Endothelial cell (in vitro differentiated cells): ENCODE measurements around the gene FLYWCH1. TPM values are rescaled to one million over a fixed set of nuclear protein-coding genes. Genes with fewer than 3 reads are reported as not detected.

Source experiments
- DNase-seq: peaks from one replicate; pipeline ENCODE4 v3.0.0; 2021; ENCODE audit warnings: low spot score
- H3K27ac Mint-ChIP-seq: one replicate; pipeline ENCODE4 v1.8.0; 2021; ENCODE audit warnings: mixed read lengths, inconsistent platforms; ENCODE audit not compliant: unreplicated experiment
- H3K27me3 Mint-ChIP-seq: one replicate; pipeline ENCODE4 v1.8.0; 2021; ENCODE audit warnings: mild to moderate bottlenecking, moderate library complexity, mixed read lengths, inconsistent platforms; ENCODE audit not compliant: unreplicated experiment
- H3K36me3 Mint-ChIP-seq: one replicate; pipeline ENCODE4 v1.8.0; 2021; ENCODE audit warnings: mild to moderate bottlenecking, low read depth, mixed read lengths, inconsistent platforms; ENCODE audit not compliant: unreplicated experiment
- H3K4me1 Mint-ChIP-seq: one replicate; pipeline ENCODE4 v1.8.0; 2021; ENCODE audit warnings: mild to moderate bottlenecking, mixed read lengths, inconsistent platforms; ENCODE audit not compliant: unreplicated experiment
- H3K4me3 Mint-ChIP-seq: one replicate; pipeline ENCODE4 v1.8.0; 2021; ENCODE audit warnings: mild to moderate bottlenecking, mixed read lengths, inconsistent platforms; ENCODE audit not compliant: unreplicated experiment
- H3K9me3 Mint-ChIP-seq: one replicate; pipeline ENCODE4 v1.8.0; 2021; ENCODE audit warnings: mixed read lengths, inconsistent platforms; ENCODE audit not compliant: unreplicated experiment
- total RNA-seq: library from RNA; stranded (reverse); fragmentation: NEBNext Ultra II Directional; extraction: Animal tissue kit (Norgen Biotek cat#: 25700); gene quantifications from one replicate; pipeline ENCODE4 v1.2.1, GENCODE V29; 2021; ENCODE audit not compliant: unreplicated experiment
- TF ChIP-seq, protein P1 (sequence below): fragments of 200-600 bp; sonication (generic); IDR thresholded peaks from one replicate; pipeline ENCODE4 v1.5.0; 2021; ENCODE audit warnings: antibody characterized with exemption; ENCODE audit not compliant: unreplicated experiment

The FLYWCH1 gene
- total RNA-seq, 1 donor from 2014 or later: 50.8 TPM

DNA sequence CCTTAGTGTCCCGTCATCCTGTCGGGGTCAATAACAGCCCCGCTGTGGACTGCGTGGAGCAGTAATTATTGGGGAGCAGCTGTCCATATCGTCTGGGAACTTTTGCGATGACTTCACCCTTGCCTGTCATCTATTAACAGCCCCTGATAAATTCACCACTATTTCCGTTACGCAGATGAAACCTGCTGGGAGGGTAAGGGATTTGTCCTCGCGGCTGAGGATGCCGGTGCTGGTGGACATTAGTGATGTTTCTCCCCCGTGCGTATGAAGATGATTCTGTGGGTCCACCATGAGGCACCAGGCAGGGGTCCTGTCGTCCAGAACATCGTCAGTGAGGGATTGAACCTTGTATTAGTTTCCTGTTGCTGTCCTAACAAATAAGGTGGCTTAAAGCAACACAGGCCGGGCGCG, 27.7 kb upstream of the FLYWCH1 start:
- Mint-ChIP-seq H3K36me3 (peaks cover 11% of the 10 kb centered on the region), H3K9me3 (no peaks in the 10 kb centered on the region), H3K27ac (peak overlapping the region; percentile 42), H3K4me1 (peaks cover 6% of the 10 kb centered on the region), H3K4me3 (peak overlapping the region; percentile 92), H3K27me3 (peaks cover 7% of the 10 kb centered on the region)
- TF ChIP-seq, protein P1, sequence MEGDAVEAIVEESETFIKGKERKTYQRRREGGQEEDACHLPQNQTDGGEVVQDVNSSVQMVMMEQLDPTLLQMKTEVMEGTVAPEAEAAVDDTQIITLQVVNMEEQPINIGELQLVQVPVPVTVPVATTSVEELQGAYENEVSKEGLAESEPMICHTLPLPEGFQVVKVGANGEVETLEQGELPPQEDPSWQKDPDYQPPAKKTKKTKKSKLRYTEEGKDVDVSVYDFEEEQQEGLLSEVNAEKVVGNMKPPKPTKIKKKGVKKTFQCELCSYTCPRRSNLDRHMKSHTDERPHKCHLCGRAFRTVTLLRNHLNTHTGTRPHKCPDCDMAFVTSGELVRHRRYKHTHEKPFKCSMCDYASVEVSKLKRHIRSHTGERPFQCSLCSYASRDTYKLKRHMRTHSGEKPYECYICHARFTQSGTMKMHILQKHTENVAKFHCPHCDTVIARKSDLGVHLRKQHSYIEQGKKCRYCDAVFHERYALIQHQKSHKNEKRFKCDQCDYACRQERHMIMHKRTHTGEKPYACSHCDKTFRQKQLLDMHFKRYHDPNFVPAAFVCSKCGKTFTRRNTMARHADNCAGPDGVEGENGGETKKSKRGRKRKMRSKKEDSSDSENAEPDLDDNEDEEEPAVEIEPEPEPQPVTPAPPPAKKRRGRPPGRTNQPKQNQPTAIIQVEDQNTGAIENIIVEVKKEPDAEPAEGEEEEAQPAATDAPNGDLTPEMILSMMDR: no peak
- no peak for DNase-seq

- DNase-seq: no peak
- no peaks in the 10 kb centered on the region for H3K36me3 Mint-ChIP-seq
- H3K9me3 Mint-ChIP-seq: no peaks in the 10 kb centered on the region
- H3K27ac Mint-ChIP-seq: peak overlapping the region; percentile 30
- peaks cover 7% of the 10 kb centered on the region for H3K4me1 Mint-ChIP-seq
- H3K4me3 Mint-ChIP-seq: no peak overlapping the region
- TF ChIP-seq, protein P1: no peak
- no peaks in the 10 kb centered on the region for H3K27me3 Mint-ChIP-seq
These were observed 17.5 kb upstream of the FLYWCH1 start for GRCh38 chr16:2894231-2894630.

- Mint-ChIP-seq H3K4me1 (peaks cover 2% of the 10 kb centered on the region), H3K9me3 (no peaks in the 10 kb centered on the region), H3K4me3 (no peak overlapping the region), H3K36me3 (no peaks in the 10 kb centered on the region), H3K27ac (no peak overlapping the region), H3K27me3 (no peaks in the 10 kb centered on the region)
- DNase-seq: no peak
- TF ChIP-seq, protein P1: no peak
These were observed 15.9 kb upstream of the FLYWCH1 start for GRCh38 chr16:2895813-2896212.

GRCh38 chr16:2896480-2897010, 15.2 kb upstream of the FLYWCH1 start:
- no peaks in the 10 kb centered on the region for H3K4me1 Mint-ChIP-seq
- TF ChIP-seq, protein P1: no peak
- no peaks in the 10 kb centered on the region for H3K36me3 Mint-ChIP-seq
- DNase-seq: no peak
- no peaks in the 10 kb centered on the region for H3K27me3 Mint-ChIP-seq
- H3K27ac Mint-ChIP-seq: no peak overlapping the region
- no peak overlapping the region for H3K4me3 Mint-ChIP-seq
- no peaks in the 10 kb centered on the region for H3K9me3 Mint-ChIP-seq

DNA sequence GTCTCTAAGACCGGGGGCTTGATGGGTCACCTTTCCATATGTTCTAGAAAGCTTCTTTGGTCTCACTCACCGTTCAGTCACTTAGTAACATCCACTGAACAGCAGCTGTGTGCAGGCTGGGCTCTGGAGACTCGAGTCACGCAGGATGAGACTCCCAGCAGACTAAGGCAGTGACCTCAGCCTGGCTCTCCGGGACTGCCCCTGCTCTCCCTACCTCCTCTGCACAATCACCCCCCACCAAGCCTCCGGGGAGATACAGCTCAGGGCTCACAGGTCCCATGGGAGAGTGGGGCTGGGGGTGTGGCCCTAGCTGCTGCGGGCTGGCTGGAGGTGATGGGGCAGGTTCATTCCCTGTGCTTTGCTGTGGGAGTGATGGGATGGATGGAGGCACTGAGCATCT, 14.6 kb upstream of the FLYWCH1 start:
- Mint-ChIP-seq H3K36me3 (no peaks in the 10 kb centered on the region), H3K4me1 (no peaks in the 10 kb centered on the region), H3K4me3 (no peak overlapping the region), H3K9me3 (no peaks in the 10 kb centered on the region), H3K27me3 (peaks cover 3% of the 10 kb centered on the region), H3K27ac (no peak overlapping the region)
- TF ChIP-seq, protein P1: no peak
- DNase-seq: no peak
